WTC11 (cell line): ENCODE data around the gene CNKSR3.

Experiments used
- CBFB ChIP-seq: sonication (generic); formaldehyde crosslinking; IDR thresholded peaks from 2 replicates; pipeline ENCODE4 v1.8.1; 2022; ENCODE audit warnings: mild to moderate bottlenecking, low read depth, missing genetic modification reagents
- CREB1 ChIP-seq: sonication (generic); formaldehyde crosslinking; IDR thresholded peaks from 2 replicates; pipeline ENCODE4 v1.8.0; 2023; ENCODE audit warnings: mild to moderate bottlenecking, missing genetic modification reagents
- CREM ChIP-seq: sonication (generic); formaldehyde crosslinking; IDR thresholded peaks from 2 replicates; pipeline ENCODE4 v1.8.1; 2022; ENCODE audit warnings: mild to moderate bottlenecking, missing genetic modification reagents, moderate library complexity
- JUN ChIP-seq: sonication (generic); formaldehyde crosslinking; IDR thresholded peaks from 2 replicates; pipeline ENCODE4 v1.8.0; 2023; ENCODE audit warnings: mild to moderate bottlenecking, missing genetic modification reagents
- SMAD3 ChIP-seq: sonication (generic); formaldehyde crosslinking; IDR thresholded peaks from 2 replicates; pipeline ENCODE4 v1.8.0; 2022; ENCODE audit warnings: missing genetic modification reagents, mild to moderate bottlenecking, borderline replicate concordance
- ZNF121 ChIP-seq: sonication (generic); formaldehyde crosslinking; IDR thresholded peaks from 2 replicates; pipeline ENCODE4 v1.8.0; 2023; ENCODE audit warnings: missing genetic modification reagents
- ZNF263 ChIP-seq: sonication (generic); formaldehyde crosslinking; IDR thresholded peaks from 2 replicates; pipeline ENCODE4 v1.8.1; 2022; ENCODE audit warnings: low read depth, mild to moderate bottlenecking, moderate library complexity, missing genetic modification reagents
- ZNF416 ChIP-seq: fragments of 250-450 bp; sonication (Bioruptor Pico); IDR thresholded peaks from 2 replicates; pipeline ENCODE4 v1.9.0; 2021; ENCODE audit warnings: mild to moderate bottlenecking, inconsistent platforms
- TF ChIP-seq, protein P1 (sequence below): fragments of 250-450 bp; sonication (Bioruptor Pico); conservative IDR thresholded peaks from 2 replicates; pipeline ENCODE4 v1.9.0; 2021; ENCODE audit warnings: mild to moderate bottlenecking
- TF ChIP-seq, protein P2 (sequence below): sonication (generic); formaldehyde crosslinking; IDR thresholded peaks from 2 replicates; pipeline ENCODE4 v1.8.1; 2022; ENCODE audit warnings: low read depth, missing genetic modification reagents, borderline replicate concordance
- TF ChIP-seq, protein P3 (sequence below): fragments of 200-600 bp; IDR thresholded peaks from 2 replicates; pipeline ENCODE4 v1.8.0; 2022; ENCODE audit warnings: antibody characterized with exemption
- TF ChIP-seq, protein P4 (sequence below): sonication (generic); formaldehyde crosslinking; conservative IDR thresholded peaks from 2 replicates; pipeline ENCODE4 v1.8.1; 2022; ENCODE audit warnings: mild to moderate bottlenecking, missing genetic modification reagents
- TF ChIP-seq, protein P5 (sequence below): sonication (generic); formaldehyde crosslinking; IDR thresholded peaks from 2 replicates; pipeline ENCODE4 v1.8.0; 2022; ENCODE audit warnings: mild to moderate bottlenecking, missing genetic modification reagents
- TF ChIP-seq, protein P6 (sequence below): sonication (generic); formaldehyde crosslinking; IDR thresholded peaks from 2 replicates; pipeline ENCODE4 v1.8.1; 2023; ENCODE audit warnings: mild to moderate bottlenecking, missing genetic modification reagents, moderate library complexity

DNA sequence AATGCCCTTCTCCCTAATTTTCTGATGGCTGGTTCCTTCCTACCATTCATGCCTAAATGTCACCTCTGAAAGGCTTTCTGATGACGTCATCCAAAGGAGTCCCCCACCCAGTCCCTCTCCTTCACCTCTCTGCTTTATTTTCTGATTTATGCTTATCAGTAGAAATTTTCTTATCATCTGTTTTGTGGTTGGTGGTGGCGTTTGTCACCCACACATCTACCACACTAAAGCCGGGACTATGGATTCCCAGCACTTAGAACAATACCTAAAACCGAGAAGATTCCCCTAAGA, 9.0 kb downstream of the CNKSR3 start:
- TF ChIP-seq ZNF121 (CRISPR knock-in tag) (no peak), ZNF416 (CRISPR knock-in tag) (no peak), SMAD3 (no peak), CREM (CRISPR knock-in tag) (no peak), JUN (no peak), CBFB (CRISPR knock-in tag) (no peak), ZNF263 (CRISPR knock-in tag) (no peak), CREB1 (CRISPR knock-in tag) (no peak)
- TF ChIP-seq, protein P1, sequence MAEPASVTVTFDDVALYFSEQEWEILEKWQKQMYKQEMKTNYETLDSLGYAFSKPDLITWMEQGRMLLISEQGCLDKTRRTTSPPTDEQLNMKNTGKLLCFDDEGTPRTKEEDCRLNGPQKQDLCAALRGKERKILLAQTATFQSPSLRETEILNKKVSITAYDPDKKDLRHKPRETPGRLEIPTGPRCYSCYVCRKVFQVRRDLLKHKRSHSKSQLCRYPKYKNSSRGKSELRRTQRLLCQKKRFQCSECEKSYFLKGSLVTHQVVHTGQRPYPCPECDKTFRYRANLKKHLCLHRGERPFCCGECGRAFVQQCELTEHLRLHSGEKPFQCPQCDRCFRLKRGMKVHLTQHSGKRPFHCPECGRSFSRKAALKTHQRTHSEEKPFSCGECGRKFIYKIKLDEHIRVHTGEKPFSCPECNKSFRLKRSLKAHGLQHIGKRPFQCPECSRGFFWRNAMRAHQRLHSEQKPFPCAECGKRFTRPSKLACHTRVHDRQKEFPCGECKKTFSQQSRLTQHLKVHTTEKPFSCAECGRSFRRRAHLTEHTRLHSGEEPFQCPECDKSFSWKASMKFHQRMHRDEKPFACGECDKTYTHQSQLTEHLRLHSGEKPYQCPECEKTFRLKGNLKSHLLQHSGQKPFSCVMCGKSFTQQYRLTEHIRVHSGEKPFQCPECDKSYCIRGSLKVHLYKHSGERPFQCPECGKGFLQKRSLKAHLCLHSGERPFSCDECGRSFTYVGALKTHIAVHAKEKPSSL (CRISPR knock-in tag), result no peak
- TF ChIP-seq, protein P2, sequence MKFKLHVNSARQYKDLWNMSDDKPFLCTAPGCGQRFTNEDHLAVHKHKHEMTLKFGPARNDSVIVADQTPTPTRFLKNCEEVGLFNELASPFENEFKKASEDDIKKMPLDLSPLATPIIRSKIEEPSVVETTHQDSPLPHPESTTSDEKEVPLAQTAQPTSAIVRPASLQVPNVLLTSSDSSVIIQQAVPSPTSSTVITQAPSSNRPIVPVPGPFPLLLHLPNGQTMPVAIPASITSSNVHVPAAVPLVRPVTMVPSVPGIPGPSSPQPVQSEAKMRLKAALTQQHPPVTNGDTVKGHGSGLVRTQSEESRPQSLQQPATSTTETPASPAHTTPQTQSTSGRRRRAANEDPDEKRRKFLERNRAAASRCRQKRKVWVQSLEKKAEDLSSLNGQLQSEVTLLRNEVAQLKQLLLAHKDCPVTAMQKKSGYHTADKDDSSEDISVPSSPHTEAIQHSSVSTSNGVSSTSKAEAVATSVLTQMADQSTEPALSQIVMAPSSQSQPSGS (CRISPR knock-in tag), result no peak
- TF ChIP-seq, protein P3, sequence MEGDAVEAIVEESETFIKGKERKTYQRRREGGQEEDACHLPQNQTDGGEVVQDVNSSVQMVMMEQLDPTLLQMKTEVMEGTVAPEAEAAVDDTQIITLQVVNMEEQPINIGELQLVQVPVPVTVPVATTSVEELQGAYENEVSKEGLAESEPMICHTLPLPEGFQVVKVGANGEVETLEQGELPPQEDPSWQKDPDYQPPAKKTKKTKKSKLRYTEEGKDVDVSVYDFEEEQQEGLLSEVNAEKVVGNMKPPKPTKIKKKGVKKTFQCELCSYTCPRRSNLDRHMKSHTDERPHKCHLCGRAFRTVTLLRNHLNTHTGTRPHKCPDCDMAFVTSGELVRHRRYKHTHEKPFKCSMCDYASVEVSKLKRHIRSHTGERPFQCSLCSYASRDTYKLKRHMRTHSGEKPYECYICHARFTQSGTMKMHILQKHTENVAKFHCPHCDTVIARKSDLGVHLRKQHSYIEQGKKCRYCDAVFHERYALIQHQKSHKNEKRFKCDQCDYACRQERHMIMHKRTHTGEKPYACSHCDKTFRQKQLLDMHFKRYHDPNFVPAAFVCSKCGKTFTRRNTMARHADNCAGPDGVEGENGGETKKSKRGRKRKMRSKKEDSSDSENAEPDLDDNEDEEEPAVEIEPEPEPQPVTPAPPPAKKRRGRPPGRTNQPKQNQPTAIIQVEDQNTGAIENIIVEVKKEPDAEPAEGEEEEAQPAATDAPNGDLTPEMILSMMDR, result no peak
- TF ChIP-seq, protein P4, sequence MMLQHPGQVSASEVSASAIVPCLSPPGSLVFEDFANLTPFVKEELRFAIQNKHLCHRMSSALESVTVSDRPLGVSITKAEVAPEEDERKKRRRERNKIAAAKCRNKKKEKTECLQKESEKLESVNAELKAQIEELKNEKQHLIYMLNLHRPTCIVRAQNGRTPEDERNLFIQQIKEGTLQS (CRISPR knock-in tag), result no peak
- TF ChIP-seq, protein P5, sequence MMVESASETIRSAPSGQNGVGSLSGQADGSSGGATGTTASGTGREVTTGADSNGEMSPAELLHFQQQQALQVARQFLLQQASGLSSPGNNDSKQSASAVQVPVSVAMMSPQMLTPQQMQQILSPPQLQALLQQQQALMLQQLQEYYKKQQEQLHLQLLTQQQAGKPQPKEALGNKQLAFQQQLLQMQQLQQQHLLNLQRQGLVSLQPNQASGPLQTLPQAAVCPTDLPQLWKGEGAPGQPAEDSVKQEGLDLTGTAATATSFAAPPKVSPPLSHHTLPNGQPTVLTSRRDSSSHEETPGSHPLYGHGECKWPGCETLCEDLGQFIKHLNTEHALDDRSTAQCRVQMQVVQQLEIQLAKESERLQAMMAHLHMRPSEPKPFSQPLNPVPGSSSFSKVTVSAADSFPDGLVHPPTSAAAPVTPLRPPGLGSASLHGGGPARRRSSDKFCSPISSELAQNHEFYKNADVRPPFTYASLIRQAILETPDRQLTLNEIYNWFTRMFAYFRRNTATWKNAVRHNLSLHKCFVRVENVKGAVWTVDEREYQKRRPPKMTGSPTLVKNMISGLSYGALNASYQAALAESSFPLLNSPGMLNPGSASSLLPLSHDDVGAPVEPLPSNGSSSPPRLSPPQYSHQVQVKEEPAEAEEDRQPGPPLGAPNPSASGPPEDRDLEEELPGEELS (CRISPR knock-in tag), result no peak
- TF ChIP-seq, protein P6, sequence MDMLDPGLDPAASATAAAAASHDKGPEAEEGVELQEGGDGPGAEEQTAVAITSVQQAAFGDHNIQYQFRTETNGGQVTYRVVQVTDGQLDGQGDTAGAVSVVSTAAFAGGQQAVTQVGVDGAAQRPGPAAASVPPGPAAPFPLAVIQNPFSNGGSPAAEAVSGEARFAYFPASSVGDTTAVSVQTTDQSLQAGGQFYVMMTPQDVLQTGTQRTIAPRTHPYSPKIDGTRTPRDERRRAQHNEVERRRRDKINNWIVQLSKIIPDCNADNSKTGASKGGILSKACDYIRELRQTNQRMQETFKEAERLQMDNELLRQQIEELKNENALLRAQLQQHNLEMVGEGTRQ (CRISPR knock-in tag), result no peak
